Gastrocnemius medialis (tissue), 4 donors: Measurements from ENCODE around the gene TRIM15.

Experiments used
- POLR2A ChIP-seq, 2 donors: fragments of 450-650 bp; IDR thresholded peaks; one replicate each; pipeline ENCODE4 v1.6.1; 2017; ENCODE audit warnings: antibody characterized with exemption in 2 of 2, mild to moderate bottlenecking in 2 of 2, moderate library complexity in 2 of 2
- TF ChIP-seq, protein P1 (sequence below), 5 experiments: fragments of 450-650 bp in 3 of 5; fragments of 200-600 bp in 2 of 5; sonication (generic) in 2 of 5; IDR thresholded peaks in 4 of 5; conservative IDR thresholded peaks in 1 of 5; 1 replicate in 4 of 5; 2 replicates in 1 of 5; pipeline ENCODE4 v1.5.1; 2016 to 2019; ENCODE audit warnings: antibody characterized with exemption in 5 of 5, mild to moderate bottlenecking in 3 of 5, moderate library complexity in 3 of 5

DNA sequence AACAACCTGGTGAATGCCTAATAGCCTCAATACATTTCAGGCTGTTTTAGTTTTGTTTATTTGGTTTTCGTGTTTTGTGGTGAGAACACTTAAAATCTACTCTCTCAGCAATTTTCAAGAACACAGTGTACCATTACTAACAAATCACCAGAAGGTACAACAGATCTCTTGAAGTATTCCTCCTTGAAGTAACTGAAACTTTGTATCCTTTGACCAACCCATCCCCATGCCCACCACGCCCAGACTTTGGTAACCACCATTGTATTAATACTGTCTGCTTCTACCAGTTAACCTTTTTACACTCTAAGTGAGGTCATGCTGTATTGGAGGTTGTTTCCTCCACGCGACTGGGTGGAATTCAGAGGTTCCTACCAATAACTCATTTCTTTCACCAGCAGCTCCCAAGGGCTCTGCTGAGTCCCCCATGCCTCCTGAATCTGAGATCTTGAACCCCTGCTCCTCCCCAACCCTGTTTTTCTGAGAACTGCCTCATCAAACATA, 33.1 kb upstream of the TRIM15 start:
- no peak for TF ChIP-seq POLR2A (IDR thresholded peaks at IDR 0.05)
- TF ChIP-seq, protein P1, sequence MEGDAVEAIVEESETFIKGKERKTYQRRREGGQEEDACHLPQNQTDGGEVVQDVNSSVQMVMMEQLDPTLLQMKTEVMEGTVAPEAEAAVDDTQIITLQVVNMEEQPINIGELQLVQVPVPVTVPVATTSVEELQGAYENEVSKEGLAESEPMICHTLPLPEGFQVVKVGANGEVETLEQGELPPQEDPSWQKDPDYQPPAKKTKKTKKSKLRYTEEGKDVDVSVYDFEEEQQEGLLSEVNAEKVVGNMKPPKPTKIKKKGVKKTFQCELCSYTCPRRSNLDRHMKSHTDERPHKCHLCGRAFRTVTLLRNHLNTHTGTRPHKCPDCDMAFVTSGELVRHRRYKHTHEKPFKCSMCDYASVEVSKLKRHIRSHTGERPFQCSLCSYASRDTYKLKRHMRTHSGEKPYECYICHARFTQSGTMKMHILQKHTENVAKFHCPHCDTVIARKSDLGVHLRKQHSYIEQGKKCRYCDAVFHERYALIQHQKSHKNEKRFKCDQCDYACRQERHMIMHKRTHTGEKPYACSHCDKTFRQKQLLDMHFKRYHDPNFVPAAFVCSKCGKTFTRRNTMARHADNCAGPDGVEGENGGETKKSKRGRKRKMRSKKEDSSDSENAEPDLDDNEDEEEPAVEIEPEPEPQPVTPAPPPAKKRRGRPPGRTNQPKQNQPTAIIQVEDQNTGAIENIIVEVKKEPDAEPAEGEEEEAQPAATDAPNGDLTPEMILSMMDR (IDR thresholded peaks at IDR 0.05 in 4 of 5, conservative IDR thresholded peaks at IDR 0.05 in 1 of 5): no peak
